K562 (cell line): ENCODE results near the gene MIEF1. TPM values are rescaled to one million over a fixed set of nuclear protein-coding genes. Genes with fewer than 3 reads are reported as not detected.
A peak's percentile ranks its signal among the peaks of the same experiment; 100 is the strongest.

Source experiments
- BRD4 ChIP-seq: fragments of 200-600 bp; sonication (generic); IDR thresholded peaks from 2 replicates; pipeline ENCODE4 v1.6.1; 2017; ENCODE audit warnings: inconsistent platforms
- ELF1 ChIP-seq: fragments of 200-800 bp; sonication (Bioruptor generic); IDR thresholded peaks from 2 replicates; pipeline ENCODE4 v1.6.1; 2016; ENCODE audit warnings: missing genetic modification characterization, missing compliant biosample characterization
- FOS ChIP-seq: IDR thresholded peaks from 3 replicates; pipeline ENCODE4 v1.6.1; 2011; ENCODE audit not compliant: insufficient read length; ENCODE audit errors: extremely low read depth
- KDM1A ChIP-seq, 2 experiments: fragments of 450-650 bp; IDR thresholded peaks; 2 replicates each; pipeline ENCODE4 v1.6.1; 2016; ENCODE audit warnings: mild to moderate bottlenecking in 2 of 2
- KDM5B ChIP-seq: fragments of 200-600 bp; sonication (generic); IDR thresholded peaks from 2 replicates; pipeline ENCODE4 v1.6.1; 2012; ENCODE audit warnings: low read depth, mild to moderate bottlenecking, moderate library complexity, low read length, control low read depth, inconsistent platforms; ENCODE audit not compliant: insufficient replicate concordance
- KLF13 ChIP-seq: fragments of 450-650 bp; IDR thresholded peaks from 2 replicates; pipeline ENCODE4 v1.6.1; 2016; ENCODE audit warnings: missing genetic modification characterization, low read depth, mild to moderate bottlenecking, missing compliant biosample characterization, moderate library complexity, borderline replicate concordance
- MEF2D ChIP-seq: conservative IDR thresholded peaks from 2 replicates; pipeline ENCODE4 v1.6.1; 2016; ENCODE audit warnings: low read depth, missing genetic modification characterization, missing compliant biosample characterization
- NR2C1 ChIP-seq, 2 experiments: fragments of 450-650 bp; IDR thresholded peaks; 2 replicates each; pipeline ENCODE4 v1.6.1; 2017; ENCODE audit warnings: mild to moderate bottlenecking in 2 of 2, antibody characterized with exemption in 1 of 2, inconsistent platforms in 1 of 2, missing compliant biosample characterization in 1 of 2, missing genetic modification characterization in 1 of 2
- PCBP2 ChIP-seq: fragments of 200-400 bp; formaldehyde crosslinking; IDR thresholded peaks from 2 replicates; pipeline ENCODE4 v1.6.1; 2018; ENCODE audit warnings: low read length, low read depth, mild to moderate bottlenecking, moderate library complexity; ENCODE audit not compliant: poor library complexity, severe bottlenecking
- RBM14 ChIP-seq: fragments of 200-400 bp; formaldehyde crosslinking; IDR thresholded peaks from 2 replicates; pipeline ENCODE4 v1.6.1; 2018; ENCODE audit warnings: low read depth, mild to moderate bottlenecking, low read length, moderate library complexity, borderline replicate concordance; ENCODE audit not compliant: insufficient read depth
- RHOXF2B ChIP-seq: fragments of 250-450 bp; sonication (Bioruptor Pico); conservative IDR thresholded peaks from 2 replicates; pipeline ENCODE4 v1.5.1; 2021
- RNF2 ChIP-seq: sonication (generic); IDR thresholded peaks from 2 replicates; pipeline ENCODE4 v1.6.1; 2016
- STAT5B ChIP-seq: fragments of 250-450 bp; sonication (Bioruptor Pico); IDR thresholded peaks from 2 replicates; pipeline ENCODE4 v1.8.0; 2021; ENCODE audit warnings: mild to moderate bottlenecking, inconsistent platforms
- TFAP4 ChIP-seq: sonication (generic); formaldehyde crosslinking; IDR thresholded peaks from 2 replicates; pipeline ENCODE4 v1.8.0; 2022; ENCODE audit warnings: missing genetic modification reagents, mild to moderate bottlenecking, moderate library complexity, borderline replicate concordance
- TFE3 ChIP-seq: fragments of 450-650 bp; formaldehyde crosslinking; IDR thresholded peaks from 2 replicates; pipeline ENCODE4 v1.4.0; 2020; ENCODE audit warnings: mild to moderate bottlenecking, mixed read lengths
- ZNF445 ChIP-seq: fragments of 250-450 bp; sonication (Bioruptor Pico); IDR thresholded peaks from 2 replicates; pipeline ENCODE4 v1.4.0; 2020; ENCODE audit warnings: low read depth, mild to moderate bottlenecking, moderate library complexity
- ZNF717 ChIP-seq: fragments of 250-450 bp; sonication (Bioruptor Pico); IDR thresholded peaks from 2 replicates; pipeline ENCODE4 v1.5.0; 2021
- polyA plus RNA-seq, 8 experiments: library from polyadenylated mRNA; depleted of rRNA in 4 of 8; stranded (reverse) in 5 of 8; unstranded in 3 of 8; fragments of >200 nt; fragmentation: Nextera tagmentation in 2 of 8; fragmentation: Illumina TruSeq in 1 of 8; extraction: Ambion mirVana in 2 of 8; extraction: Trizol in 1 of 8; gene quantifications; 2 replicates each; pipeline versions ENCODE4 v1.2.1 to v1.2.3, GENCODE V29; 2011 to 2014; ENCODE audit warnings: inconsistent platforms in 1 of 8, missing spikeins in 1 of 8
- total RNA-seq, 7 experiments: library from RNA; depleted of rRNA in 6 of 7; stranded (reverse); fragments of >200 nt in 6 of 7; fragmentation: Illumina TruSeq in 2 of 7; extraction: Trizol in 2 of 7; gene quantifications; 2 replicates each; pipeline versions ENCODE4 v1.2.1 to v1.2.3, GENCODE V29; 2011 to 2021; ENCODE audit warnings: low replicate concordance in 1 of 7
- TF ChIP-seq, protein P1 (sequence below): fragments of 250-450 bp; sonication (Bioruptor Pico); IDR thresholded peaks from 2 replicates; pipeline ENCODE4 v1.4.0; 2020
- TF ChIP-seq, protein P2 (sequence below): fragments of 200-800 bp; sonication (Bioruptor generic); IDR thresholded peaks from 2 replicates; pipeline ENCODE4 v1.6.1; 2017; ENCODE audit warnings: missing genetic modification characterization, missing compliant biosample characterization

Gene MIEF1
- total and polyA plus RNA-seq, 9 of the 15 experiments (the other 6 are each of a cell fraction or from before 2014, with no cell fraction given), result 10.9 to 51.8 (median 25.5) TPM

DNA sequence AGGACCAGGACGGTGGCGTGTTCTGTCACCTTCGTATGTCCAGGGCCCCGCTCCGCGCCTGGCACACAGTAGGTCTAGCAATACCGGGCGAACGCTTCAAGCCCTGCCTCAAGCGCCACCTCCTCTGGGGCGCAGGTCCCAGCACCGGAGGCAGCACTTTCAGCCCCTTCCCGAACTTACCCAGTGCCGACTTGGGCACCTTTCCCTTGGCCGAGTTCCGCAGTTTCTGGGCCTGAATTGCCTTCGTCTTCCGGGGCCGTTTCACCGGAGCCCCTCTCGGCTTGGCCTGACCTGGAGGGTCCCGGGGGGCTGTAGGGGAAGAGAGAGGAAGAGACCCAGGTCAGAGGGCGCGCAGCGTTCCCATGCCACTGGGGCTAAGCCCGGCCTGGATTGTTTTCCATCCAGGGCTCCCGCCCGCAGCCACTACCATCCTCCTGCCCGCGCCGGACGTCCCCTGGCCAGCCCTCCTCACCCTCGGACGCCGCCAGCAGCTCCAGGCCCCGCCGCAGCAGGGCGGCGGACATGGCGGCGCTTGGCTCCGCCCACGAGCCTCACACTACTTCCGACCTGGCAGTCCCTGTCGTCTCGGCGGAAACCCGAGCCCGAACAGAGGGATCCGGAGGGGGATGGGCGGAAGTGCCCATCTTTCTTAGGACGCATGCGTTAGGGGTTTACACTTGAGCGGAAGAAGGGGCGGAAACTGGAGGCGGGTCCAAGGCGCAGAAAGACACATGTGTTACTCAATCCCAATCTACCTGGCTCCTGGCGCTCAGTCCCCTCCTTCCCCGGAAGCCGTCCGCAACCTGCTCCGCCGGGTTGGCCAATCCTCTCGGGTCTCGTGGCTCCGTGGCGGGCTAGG lies 30.4 kb downstream of the MIEF1 start, which contains the start of gene RPS19BP1 (continued):
- TF ChIP-seq STAT5B (CRISPR knock-in tag), result no peak
- no peak for TF ChIP-seq ZNF445 (CRISPR knock-in tag)
- TF ChIP-seq NR2C1 (IDR thresholded peaks at IDR 0.05), result no peak
- TF ChIP-seq NR2C1 (tag; IDR thresholded peaks at IDR 0.05), result no peak
- no peak for TF ChIP-seq KLF13 (tag)
- TF ChIP-seq RHOXF2B (CRISPR knock-in tag), result no peak
- peak; percentile 79 for TF ChIP-seq TFAP4 (CRISPR knock-in tag)
- TF ChIP-seq FOS, result no peak
- no peak for TF ChIP-seq MEF2D (tag)
- TF ChIP-seq RBM14, result no peak
- TF ChIP-seq KDM5B, result peak; percentile 89
- no peak for TF ChIP-seq RNF2
- TF ChIP-seq BRD4, result no peak
- peak; percentile 92 for TF ChIP-seq ELF1 (tag)
- TF ChIP-seq ZNF717 (CRISPR knock-in tag), result no peak
- TF ChIP-seq, protein P1, sequence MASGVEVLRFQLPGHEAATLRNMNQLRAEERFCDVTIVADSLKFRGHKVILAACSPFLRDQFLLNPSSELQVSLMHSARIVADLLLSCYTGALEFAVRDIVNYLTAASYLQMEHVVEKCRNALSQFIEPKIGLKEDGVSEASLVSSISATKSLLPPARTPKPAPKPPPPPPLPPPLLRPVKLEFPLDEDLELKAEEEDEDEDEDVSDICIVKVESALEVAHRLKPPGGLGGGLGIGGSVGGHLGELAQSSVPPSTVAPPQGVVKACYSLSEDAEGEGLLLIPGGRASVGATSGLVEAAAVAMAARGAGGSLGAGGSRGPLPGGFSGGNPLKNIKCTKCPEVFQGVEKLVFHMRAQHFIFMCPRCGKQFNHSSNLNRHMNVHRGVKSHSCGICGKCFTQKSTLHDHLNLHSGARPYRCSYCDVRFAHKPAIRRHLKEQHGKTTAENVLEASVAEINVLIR (CRISPR knock-in tag), result no peak
- TF ChIP-seq PCBP2, result no peak
- TF ChIP-seq KDM1A (IDR thresholded peaks at IDR 0.05), result no peak
- TF ChIP-seq, protein P2, sequence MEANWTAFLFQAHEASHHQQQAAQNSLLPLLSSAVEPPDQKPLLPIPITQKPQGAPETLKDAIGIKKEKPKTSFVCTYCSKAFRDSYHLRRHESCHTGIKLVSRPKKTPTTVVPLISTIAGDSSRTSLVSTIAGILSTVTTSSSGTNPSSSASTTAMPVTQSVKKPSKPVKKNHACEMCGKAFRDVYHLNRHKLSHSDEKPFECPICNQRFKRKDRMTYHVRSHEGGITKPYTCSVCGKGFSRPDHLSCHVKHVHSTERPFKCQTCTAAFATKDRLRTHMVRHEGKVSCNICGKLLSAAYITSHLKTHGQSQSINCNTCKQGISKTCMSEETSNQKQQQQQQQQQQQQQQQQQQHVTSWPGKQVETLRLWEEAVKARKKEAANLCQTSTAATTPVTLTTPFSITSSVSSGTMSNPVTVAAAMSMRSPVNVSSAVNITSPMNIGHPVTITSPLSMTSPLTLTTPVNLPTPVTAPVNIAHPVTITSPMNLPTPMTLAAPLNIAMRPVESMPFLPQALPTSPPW (CRISPR knock-in tag), result peak; percentile 61
- TF ChIP-seq TFE3 (CRISPR knock-in tag), result no peak
